OCI-LY7 (cell line): ENCODE measurements around the gene MRGPRE.

Experiments used
- CTCF ChIP-seq: fragments of 200-600 bp; sonication (generic); conservative IDR thresholded peaks from 2 replicates; pipeline ENCODE4 v1.5.1; 2014; ENCODE audit warnings: mild to moderate bottlenecking, antibody characterized with exemption, low read length, moderate library complexity, mixed read lengths
- EZH2phosphoT487 ChIP-seq: fragments of 200-600 bp; sonication (generic); IDR thresholded peaks from 2 replicates; pipeline ENCODE4 v1.6.1; 2018; ENCODE audit warnings: low read depth, borderline replicate concordance, mild to moderate bottlenecking, mixed run types, antibody characterized with exemption, low read length, moderate library complexity, mixed read lengths

GRCh38 chr11:3193373-3194015, 38.7 kb downstream of the MRGPRE start:
- TF ChIP-seq CTCF (no peak), EZH2phosphoT487 (no peak)
